Caco-2 (cell line): ENCODE results near the gene LDB2. TPM values are rescaled to one million over a fixed set of nuclear protein-coding genes. Genes with fewer than 3 reads are reported as not detected.

Experiments
- BruUV-seq: library from RNA; stranded (reverse); fragments of 400-500 nt; replicated peaks from 2 replicates; lab custom pipeline; 2021; lab: Mats Ljungman, UMichigan
- CTCF ChIA-PET: fragments of 300-600 bp; sonication (Branson Sonifier 250); formaldehyde crosslinking; loops from one replicate; lab custom pipeline; 2022; ENCODE audit warnings: antibody characterized with exemption; lab: Charles Lee
- POLR2A ChIA-PET: fragments of 300-600 bp; sonication (Branson Sonifier 250); formaldehyde crosslinking; loops from one replicate; lab custom pipeline; 2022; ENCODE audit warnings: antibody characterized with exemption; lab: Charles Lee
- DNase-seq, 2 experiments: peaks; one replicate each; pipeline versions ENCODE4 v3.0.0 to v3.0.0-alpha.2; 2020 to 2022
- H3K27me3 ChIP-seq: replicated peaks from 2 replicates; pipeline ENCODE4 v1.6.0; 2011; ENCODE audit warnings: low read length; ENCODE audit not compliant: control insufficient read depth, insufficient read depth
- H3K36me3 ChIP-seq: 2 replicates; pipeline ENCODE4 v1.5.1; 2011; ENCODE audit warnings: low read length; ENCODE audit not compliant: control insufficient read depth, insufficient read depth
- H3K4me1 ChIP-seq: fragments of 250-450 bp; sonication (Bioruptor Pico); 2 replicates; pipeline ENCODE4 v1.5.1; 2020; ENCODE audit warnings: mild to moderate bottlenecking
- H3K4me3 ChIP-seq: 2 replicates; pipeline ENCODE4 v1.5.1; 2011; ENCODE audit warnings: low read depth, mild to moderate bottlenecking, control low read depth, low read length
- H3K9me3 ChIP-seq: fragments of 250-450 bp; sonication (Bioruptor Pico); 2 replicates; pipeline ENCODE4 v1.5.1; 2020; ENCODE audit warnings: mild to moderate bottlenecking, moderate library complexity
- H3K27ac Mint-ChIP-seq: one replicate; pipeline ENCODE4 v1.8.0; 2022; ENCODE audit warnings: mixed read lengths; ENCODE audit not compliant: unreplicated experiment
- H3K27me3 Mint-ChIP-seq: one replicate; pipeline ENCODE4 v1.8.0; 2022; ENCODE audit warnings: mixed read lengths; ENCODE audit not compliant: insufficient read depth, unreplicated experiment
- H3K36me3 Mint-ChIP-seq: one replicate; pipeline ENCODE4 v1.8.0; 2022; ENCODE audit warnings: mild to moderate bottlenecking, mixed read lengths; ENCODE audit not compliant: insufficient read depth, unreplicated experiment
- H3K4me1 Mint-ChIP-seq: one replicate; pipeline ENCODE4 v1.8.0; 2022; ENCODE audit warnings: low read depth, mixed read lengths; ENCODE audit not compliant: unreplicated experiment
- H3K4me3 Mint-ChIP-seq: one replicate; pipeline ENCODE4 v1.8.0; 2022; ENCODE audit warnings: mild to moderate bottlenecking, moderate library complexity, mixed read lengths; ENCODE audit not compliant: unreplicated experiment
- H3K9me3 Mint-ChIP-seq: one replicate; pipeline ENCODE4 v1.8.0; 2022; ENCODE audit warnings: mixed read lengths; ENCODE audit not compliant: unreplicated experiment
- intact Hi-C: fragments of 100-400 bp; cut with micrococcal nuclease; formaldehyde crosslinking; loops from one replicate; pipeline ENCODE4 v1.10.0; 2022; ENCODE audit not compliant: unreplicated experiment
- total RNA-seq: library from RNA; stranded (reverse); gene quantifications from 2 replicates; pipeline ENCODE4 v1.2.3, GENCODE V29; 2022
- TF ChIP-seq, protein P1 (sequence below), 2 experiments: fragments of 200-600 bp in 1 of 2; IDR thresholded peaks; 1 replicate in 1 of 2; 2 replicates in 1 of 2; pipeline versions ENCODE4 v1.5.1 to v1.8.0; 2011 to 2022; ENCODE audit warnings: antibody characterized with exemption in 1 of 2, control low read depth in 1 of 2, inconsistent platforms in 1 of 2, low read depth in 1 of 2, low read length in 1 of 2, mild to moderate bottlenecking in 1 of 2, moderate library complexity in 1 of 2; ENCODE audit not compliant: insufficient read depth in 1 of 2, severe bottlenecking in 1 of 2, unreplicated experiment in 1 of 2

The LDB2 gene
- total RNA-seq, 1 experiment from 2014 or later: not detected

GRCh38 chr4:16881151-16881884, 17.1 kb downstream of the LDB2 start:
- ChIA-PET CTCF (no interaction called here), POLR2A (no interaction called here)
- intact Hi-C loops: no loop called here
- Histone ChIP-seq H3K4me3 (no peak overlapping the region), H3K27me3 (no peaks in the 10 kb centered on the region), H3K9me3 (no peaks in the 10 kb centered on the region), H3K4me1 (no peaks in the 10 kb centered on the region), H3K36me3 (no peaks in the 10 kb centered on the region)
- Mint-ChIP-seq H3K4me3 (no peak overlapping the region), H3K9me3 (no peaks in the 10 kb centered on the region), H3K36me3 (no peaks in the 10 kb centered on the region), H3K27me3 (peaks cover 6% of the 10 kb centered on the region), H3K4me1 (no peaks in the 10 kb centered on the region), H3K27ac (no peak overlapping the region)
- TF ChIP-seq, protein P1, sequence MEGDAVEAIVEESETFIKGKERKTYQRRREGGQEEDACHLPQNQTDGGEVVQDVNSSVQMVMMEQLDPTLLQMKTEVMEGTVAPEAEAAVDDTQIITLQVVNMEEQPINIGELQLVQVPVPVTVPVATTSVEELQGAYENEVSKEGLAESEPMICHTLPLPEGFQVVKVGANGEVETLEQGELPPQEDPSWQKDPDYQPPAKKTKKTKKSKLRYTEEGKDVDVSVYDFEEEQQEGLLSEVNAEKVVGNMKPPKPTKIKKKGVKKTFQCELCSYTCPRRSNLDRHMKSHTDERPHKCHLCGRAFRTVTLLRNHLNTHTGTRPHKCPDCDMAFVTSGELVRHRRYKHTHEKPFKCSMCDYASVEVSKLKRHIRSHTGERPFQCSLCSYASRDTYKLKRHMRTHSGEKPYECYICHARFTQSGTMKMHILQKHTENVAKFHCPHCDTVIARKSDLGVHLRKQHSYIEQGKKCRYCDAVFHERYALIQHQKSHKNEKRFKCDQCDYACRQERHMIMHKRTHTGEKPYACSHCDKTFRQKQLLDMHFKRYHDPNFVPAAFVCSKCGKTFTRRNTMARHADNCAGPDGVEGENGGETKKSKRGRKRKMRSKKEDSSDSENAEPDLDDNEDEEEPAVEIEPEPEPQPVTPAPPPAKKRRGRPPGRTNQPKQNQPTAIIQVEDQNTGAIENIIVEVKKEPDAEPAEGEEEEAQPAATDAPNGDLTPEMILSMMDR (IDR thresholded peaks at IDR 0.05; ENCODE audit: insufficient read depth in 1 of 2, low read depth in 1 of 2, low read length in 1 of 2, severe bottlenecking in 1 of 2, unreplicated experiment in 1 of 2): no peak
- BruUV-seq: no TSS peak
- no peak for DNase-seq

GRCh38 chr4:16875487-16875886, 23.0 kb downstream of the LDB2 start:
- Histone ChIP-seq H3K4me1 (no peaks in the 10 kb centered on the region), H3K4me3 (no peak overlapping the region), H3K27me3 (no peaks in the 10 kb centered on the region), H3K36me3 (no peaks in the 10 kb centered on the region), H3K9me3 (no peaks in the 10 kb centered on the region)
- BruUV-seq: no TSS peak
- ChIA-PET CTCF (no interaction called here), POLR2A (no interaction called here)
- intact Hi-C loops: no loop called here
- Mint-ChIP-seq H3K4me1 (no peaks in the 10 kb centered on the region), H3K9me3 (no peaks in the 10 kb centered on the region), H3K4me3 (no peak overlapping the region), H3K27me3 (peaks cover 2% of the 10 kb centered on the region), H3K27ac (no peak overlapping the region), H3K36me3 (no peaks in the 10 kb centered on the region)
- DNase-seq: no peak
- TF ChIP-seq, protein P1 (IDR thresholded peaks at IDR 0.05; ENCODE audit: insufficient read depth in 1 of 2, low read depth in 1 of 2, low read length in 1 of 2, severe bottlenecking in 1 of 2, unreplicated experiment in 1 of 2): no peak

- Mint-ChIP-seq H3K4me1 (no peaks in the 10 kb centered on the region), H3K9me3 (no peaks in the 10 kb centered on the region), H3K4me3 (no peak overlapping the region), H3K27me3 (no peaks in the 10 kb centered on the region), H3K36me3 (no peaks in the 10 kb centered on the region), H3K27ac (no peak overlapping the region)
- ChIA-PET CTCF (no interaction called here), POLR2A (no interaction called here)
- Histone ChIP-seq H3K9me3 (no peaks in the 10 kb centered on the region), H3K4me3 (no peak overlapping the region), H3K27me3 (no peaks in the 10 kb centered on the region), H3K4me1 (no peaks in the 10 kb centered on the region), H3K36me3 (no peaks in the 10 kb centered on the region)
- TF ChIP-seq, protein P1 (IDR thresholded peaks at IDR 0.05; ENCODE audit: insufficient read depth in 1 of 2, low read depth in 1 of 2, low read length in 1 of 2, severe bottlenecking in 1 of 2, unreplicated experiment in 1 of 2): no peak
- BruUV-seq: no TSS peak
- intact Hi-C loops: no loop called here
- DNase-seq: no peak
Observed at GRCh38 chr4:16869594-16870245, 28.7 kb downstream of the LDB2 start.
